HG03066 (cell line): ENCODE data around the gene SUPT16H.

ENCODE experiments used
- ATAC-seq: cut with Tn5 transposase; IDR thresholded peaks from one replicate; pipeline ENCODE4 v1.9.1; 2021; ENCODE audit warnings: low read depth; ENCODE audit not compliant: unreplicated experiment

SUPT16H gene

GRCh38 chr14:21369949-21370679 is 13.7 kb downstream of the SUPT16H start:
- no peak for ATAC-seq

GRCh38 chr14:21367582-21368144 is 16.2 kb downstream of the SUPT16H start:
- no peak for ATAC-seq

GRCh38 chr14:21356511-21356910 is 27.3 kb downstream of the SUPT16H start:
- ATAC-seq: no peak

- no peak for ATAC-seq
These were observed 31.2 kb downstream of the SUPT16H start for GRCh38 chr14:21352587-21352986.

GRCh38 chr14:21350539-21350938 is 33.3 kb downstream of the SUPT16H start:
- no peak for ATAC-seq

GRCh38 chr14:21347201-21347600 is 36.6 kb downstream of the SUPT16H start:
- ATAC-seq: no peak

- no peak for ATAC-seq
These were observed 37.2 kb downstream of the SUPT16H start for GRCh38 chr14:21346532-21347135.

- ATAC-seq: no peak
These were observed 40.6 kb downstream of the SUPT16H start for GRCh38 chr14:21343035-21343794.

- no peak for ATAC-seq
These were observed 49.5 kb downstream of the SUPT16H start for GRCh38 chr14:21334202-21334906.

- no peak for ATAC-seq
These were observed 50.9 kb downstream of the SUPT16H start for GRCh38 chr14:21332950-21333349.

GRCh38 chr14:21326972-21327371 is 56.8 kb downstream of the SUPT16H start:
- no peak for ATAC-seq

GRCh38 chr14:21322716-21323115 is 61.1 kb downstream of the SUPT16H start:
- ATAC-seq: no peak

GRCh38 chr14:21320913-21321312 is 62.9 kb downstream of the SUPT16H start:
- ATAC-seq: no peak

- ATAC-seq: no peak
These were observed 66.4 kb downstream of the SUPT16H start for GRCh38 chr14:21317398-21317797.

GRCh38 chr14:21313512-21313911 is 70.3 kb downstream of the SUPT16H start:
- ATAC-seq: no peak

GRCh38 chr14:21311614-21312013 is 72.2 kb downstream of the SUPT16H start:
- no peak for ATAC-seq

- ATAC-seq: no peak
These were observed 73.9 kb downstream of the SUPT16H start for GRCh38 chr14:21309956-21310355.

- no peak for ATAC-seq
These were observed 74.6 kb downstream of the SUPT16H start for GRCh38 chr14:21309238-21309636.

GRCh38 chr14:21308479-21309237 is 75.2 kb downstream of the SUPT16H start:
- peak; percentile 83 for ATAC-seq

- no peak for ATAC-seq
These were observed 75.7 kb downstream of the SUPT16H start for GRCh38 chr14:21308132-21308478.
